Ishikawa (cell line): ENCODE results near the gene RSRP1.

Source experiments
- CEBPB ChIP-seq: IDR thresholded peaks from 2 replicates; pipeline ENCODE4 v1.6.1; 2012
- CREB1 ChIP-seq: IDR thresholded peaks from 2 replicates; pipeline ENCODE4 v1.6.1; 2012; ENCODE audit warnings: low read depth
- EP300 ChIP-seq: IDR thresholded peaks from 2 replicates; pipeline ENCODE4 v1.6.1; 2012; ENCODE audit warnings: borderline replicate concordance
- MAX ChIP-seq: IDR thresholded peaks from 2 replicates; pipeline ENCODE4 v1.6.1; 2012
- NFIC ChIP-seq: IDR thresholded peaks from 2 replicates; pipeline ENCODE4 v1.6.1; 2012
- RAD21 ChIP-seq: IDR thresholded peaks from 2 replicates; pipeline ENCODE4 v1.6.1; 2012; ENCODE audit warnings: low read depth
- REST ChIP-seq: IDR thresholded peaks from 2 replicates; pipeline ENCODE4 v1.6.1; 2012; ENCODE audit warnings: low read depth, mild to moderate bottlenecking
- TAF1 ChIP-seq: IDR thresholded peaks from 2 replicates; pipeline ENCODE4 v1.6.1; 2012; ENCODE audit warnings: low read depth, mild to moderate bottlenecking
- TEAD4 ChIP-seq: IDR thresholded peaks from 2 replicates; pipeline ENCODE4 v1.6.1; 2012
- YY1 ChIP-seq: IDR thresholded peaks from 2 replicates; pipeline ENCODE4 v1.6.1; 2012; ENCODE audit warnings: low read depth
- ZBTB7A ChIP-seq: IDR thresholded peaks from 2 replicates; pipeline ENCODE4 v1.6.1; 2012; ENCODE audit warnings: low read depth

- TF ChIP-seq TAF1 (no peak), RAD21 (no peak), NFIC (no peak), CEBPB (no peak), MAX (no peak), CREB1 (no peak), EP300 (no peak), REST (no peak), YY1 (no peak), TEAD4 (no peak), ZBTB7A (no peak)
These were observed 27.5 kb downstream of the RSRP1 start for GRCh38 chr1:25219661-25220251.
